K562 (cell line): ENCODE results near the gene RNU6-9. TPM values are rescaled to one million over a fixed set of nuclear protein-coding genes. Genes with fewer than 3 reads are reported as not detected.

ENCODE experiments used
- BACH1 ChIP-seq: fragments of 200-800 bp; sonication (Bioruptor generic); IDR thresholded peaks from 2 replicates; pipeline ENCODE4 v1.6.1; 2016; ENCODE audit warnings: missing genetic modification characterization, missing compliant biosample characterization
- FOS ChIP-seq: IDR thresholded peaks from 3 replicates; pipeline ENCODE4 v1.6.1; 2011; ENCODE audit not compliant: insufficient read length; ENCODE audit errors: extremely low read depth
- HIVEP1 ChIP-seq: fragments of 250-450 bp; sonication (Bioruptor Pico); IDR thresholded peaks from 2 replicates; pipeline ENCODE4 v1.4.0; 2020; ENCODE audit warnings: mild to moderate bottlenecking
- JUN ChIP-seq, 2 experiments: sonication (generic) in 1 of 2; formaldehyde crosslinking in 1 of 2; IDR thresholded peaks; 2 replicates each; pipeline versions ENCODE4 v1.6.1 to v1.8.0; 2012 to 2022; ENCODE audit warnings: borderline replicate concordance in 2 of 2, mild to moderate bottlenecking in 2 of 2, improper control_type of control experiment in 1 of 2, low read depth in 1 of 2, low read length in 1 of 2, missing genetic modification reagents in 1 of 2
- MAFK ChIP-seq: IDR thresholded peaks from 2 replicates; pipeline ENCODE4 v1.6.1; 2011; ENCODE audit warnings: low read length, improper control_type of control experiment
- NFE2 ChIP-seq: IDR thresholded peaks from 2 replicates; pipeline ENCODE4 v1.6.1; 2014; ENCODE audit warnings: antibody characterized with exemption, low read depth
- NR2C2 ChIP-seq, 2 experiments: fragments of 200-800 bp in 1 of 2; sonication (Bioruptor generic) in 1 of 2; sonication (generic) in 1 of 2; formaldehyde crosslinking in 1 of 2; IDR thresholded peaks; 2 replicates each; pipeline versions ENCODE4 v1.6.1 to v1.8.0; 2016 to 2022; ENCODE audit warnings: mild to moderate bottlenecking in 1 of 2, missing compliant biosample characterization in 1 of 2, missing genetic modification characterization in 1 of 2, missing genetic modification reagents in 1 of 2
- RFX5 ChIP-seq: IDR thresholded peaks from 2 replicates; pipeline ENCODE4 v1.6.1; 2011; ENCODE audit warnings: low read depth, mild to moderate bottlenecking, improper control_type of control experiment, low read length
- TEAD1 ChIP-seq, 2 experiments: fragments of 450-650 bp in 1 of 2; sonication (generic) in 1 of 2; formaldehyde crosslinking; IDR thresholded peaks; 2 replicates each; pipeline versions ENCODE4 v1.4.0 to v1.8.0; 2020 to 2022; ENCODE audit warnings: mild to moderate bottlenecking in 2 of 2, missing genetic modification reagents in 1 of 2
- ZC3H11A ChIP-seq: IDR thresholded peaks from 2 replicates; pipeline ENCODE4 v1.6.1; 2012; ENCODE audit warnings: low read depth, low read length, improper control_type of control experiment
- ZNF174 ChIP-seq: fragments of 250-450 bp; sonication (Bioruptor Pico); IDR thresholded peaks from 2 replicates; pipeline ENCODE4 v1.4.0; 2020; ENCODE audit warnings: mild to moderate bottlenecking
- ZNF3 ChIP-seq: fragments of 250-450 bp; sonication (Bioruptor Pico); IDR thresholded peaks from 2 replicates; pipeline ENCODE4 v1.5.0; 2021; ENCODE audit warnings: mild to moderate bottlenecking, moderate library complexity
- ZNF707 ChIP-seq: fragments of 250-450 bp; sonication (Bioruptor Pico); conservative IDR thresholded peaks from 2 replicates; pipeline ENCODE4 v1.8.0; 2022; ENCODE audit warnings: inconsistent platforms, mild to moderate bottlenecking, moderate library complexity
- polyA plus RNA-seq, 8 experiments: library from polyadenylated mRNA; depleted of rRNA in 4 of 8; stranded (reverse) in 5 of 8; unstranded in 3 of 8; fragments of >200 nt; fragmentation: Nextera tagmentation in 2 of 8; fragmentation: Illumina TruSeq in 1 of 8; extraction: Ambion mirVana in 2 of 8; extraction: Trizol in 1 of 8; gene quantifications; 2 replicates each; pipeline versions ENCODE4 v1.2.1 to v1.2.3, GENCODE V29; 2011 to 2014; ENCODE audit warnings: inconsistent platforms in 1 of 8, missing spikeins in 1 of 8
- total RNA-seq, 7 experiments: library from RNA; depleted of rRNA in 6 of 7; stranded (reverse); fragments of >200 nt in 6 of 7; fragmentation: Illumina TruSeq in 2 of 7; extraction: Trizol in 2 of 7; gene quantifications; 2 replicates each; pipeline versions ENCODE4 v1.2.1 to v1.2.3, GENCODE V29; 2011 to 2021; ENCODE audit warnings: low replicate concordance in 1 of 7
- TF ChIP-seq, protein P1 (sequence below): fragments of 250-450 bp; sonication (Bioruptor Pico); IDR thresholded peaks from 2 replicates; pipeline ENCODE4 v1.4.0; 2020; ENCODE audit warnings: mild to moderate bottlenecking, moderate library complexity
- TF ChIP-seq, protein P2 (sequence below), 2 experiments: fragments of 150-350 bp in 1 of 2; IDR thresholded peaks; 2 replicates each; pipeline ENCODE4 v1.6.1; 2012 to 2016; ENCODE audit warnings: low read depth in 2 of 2, low read length in 2 of 2, mild to moderate bottlenecking in 1 of 2, moderate library complexity in 1 of 2
- TF ChIP-seq, protein P3 (sequence below), 2 experiments: fragments of 450-650 bp in 1 of 2; sonication (generic) in 1 of 2; formaldehyde crosslinking; conservative IDR thresholded peaks; 2 replicates each; pipeline versions ENCODE4 v1.4.0 to v1.8.1; 2020 to 2022; ENCODE audit warnings: mild to moderate bottlenecking in 1 of 2, missing genetic modification reagents in 1 of 2
- TF ChIP-seq, protein P4 (sequence below): sonication (generic); formaldehyde crosslinking; IDR thresholded peaks from 2 replicates; pipeline ENCODE4 v1.5.0; 2020; ENCODE audit warnings: missing genetic modification reagents

The RNU6-9 gene
- total and polyA plus RNA-seq, 9 of the 15 experiments (the other 6 are each of a cell fraction or from before 2014, with no cell fraction given): not detected

DNA sequence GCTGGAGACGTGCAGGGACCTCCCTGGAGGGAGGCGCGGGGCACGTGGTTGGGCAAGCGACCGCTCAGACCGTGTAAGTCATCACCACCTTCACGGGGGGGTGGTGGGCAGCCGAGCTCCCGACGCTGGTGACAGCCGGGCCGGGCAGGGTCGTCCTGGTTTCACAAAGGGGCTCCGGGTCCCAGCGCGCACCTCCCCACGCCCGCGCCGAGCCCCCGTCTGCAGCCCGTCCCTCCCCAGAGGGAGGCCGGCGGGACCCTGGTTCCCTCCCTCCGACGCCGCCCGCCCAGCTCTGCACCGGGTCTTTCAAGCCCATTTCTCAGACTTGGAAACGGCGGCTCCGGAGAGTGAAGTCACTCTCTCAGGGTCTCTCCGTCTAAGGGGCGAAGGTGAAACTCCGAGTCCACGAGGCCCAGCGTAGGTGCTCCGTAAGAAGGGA, 31.8 kb downstream of the RNU6-9 start (continued):
- TF ChIP-seq, protein P1, sequence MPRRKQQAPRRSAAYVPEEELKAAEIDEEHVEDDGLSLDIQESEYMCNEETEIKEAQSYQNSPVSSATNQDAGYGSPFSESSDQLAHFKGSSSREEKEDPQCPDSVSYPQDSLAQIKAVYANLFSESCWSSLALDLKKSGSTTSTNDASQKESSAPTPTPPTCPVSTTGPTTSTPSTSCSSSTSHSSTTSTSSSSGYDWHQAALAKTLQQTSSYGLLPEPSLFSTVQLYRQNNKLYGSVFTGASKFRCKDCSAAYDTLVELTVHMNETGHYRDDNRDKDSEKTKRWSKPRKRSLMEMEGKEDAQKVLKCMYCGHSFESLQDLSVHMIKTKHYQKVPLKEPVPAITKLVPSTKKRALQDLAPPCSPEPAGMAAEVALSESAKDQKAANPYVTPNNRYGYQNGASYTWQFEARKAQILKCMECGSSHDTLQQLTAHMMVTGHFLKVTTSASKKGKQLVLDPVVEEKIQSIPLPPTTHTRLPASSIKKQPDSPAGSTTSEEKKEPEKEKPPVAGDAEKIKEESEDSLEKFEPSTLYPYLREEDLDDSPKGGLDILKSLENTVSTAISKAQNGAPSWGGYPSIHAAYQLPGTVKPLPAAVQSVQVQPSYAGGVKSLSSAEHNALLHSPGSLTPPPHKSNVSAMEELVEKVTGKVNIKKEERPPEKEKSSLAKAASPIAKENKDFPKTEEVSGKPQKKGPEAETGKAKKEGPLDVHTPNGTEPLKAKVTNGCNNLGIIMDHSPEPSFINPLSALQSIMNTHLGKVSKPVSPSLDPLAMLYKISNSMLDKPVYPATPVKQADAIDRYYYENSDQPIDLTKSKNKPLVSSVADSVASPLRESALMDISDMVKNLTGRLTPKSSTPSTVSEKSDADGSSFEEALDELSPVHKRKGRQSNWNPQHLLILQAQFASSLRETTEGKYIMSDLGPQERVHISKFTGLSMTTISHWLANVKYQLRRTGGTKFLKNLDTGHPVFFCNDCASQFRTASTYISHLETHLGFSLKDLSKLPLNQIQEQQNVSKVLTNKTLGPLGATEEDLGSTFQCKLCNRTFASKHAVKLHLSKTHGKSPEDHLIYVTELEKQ: no peak
- TF ChIP-seq NR2C2 (CRISPR knock-in tag; IDR thresholded peaks at IDR 0.05) (0 out of 2 replicates have a peak, but pooled peaks have one; percentile 22), NR2C2 (tag; IDR thresholded peaks at IDR 0.05) (peak; percentile 23; the same call in 1 of the 2 replicates), NFE2 (no peak), ZNF3 (no peak), FOS (no peak), JUN (IDR thresholded peaks at IDR 0.05; ENCODE audit: borderline replicate concordance, low read depth, low read length) (peak; percentile 36; the same call in 1 of the 2 replicates), JUN (CRISPR knock-in tag; IDR thresholded peaks at IDR 0.05; ENCODE audit: borderline replicate concordance) (peak; percentile 87), HIVEP1 (no peak), ZC3H11A (no peak), TEAD1 (CRISPR knock-in tag; IDR thresholded peaks at IDR 0.05) (no peak), ZNF174 (no peak), MAFK (no peak), RFX5 (no peak), ZNF707 (CRISPR knock-in tag) (no peak), BACH1 (tag) (no peak)
- TF ChIP-seq, protein P2, sequence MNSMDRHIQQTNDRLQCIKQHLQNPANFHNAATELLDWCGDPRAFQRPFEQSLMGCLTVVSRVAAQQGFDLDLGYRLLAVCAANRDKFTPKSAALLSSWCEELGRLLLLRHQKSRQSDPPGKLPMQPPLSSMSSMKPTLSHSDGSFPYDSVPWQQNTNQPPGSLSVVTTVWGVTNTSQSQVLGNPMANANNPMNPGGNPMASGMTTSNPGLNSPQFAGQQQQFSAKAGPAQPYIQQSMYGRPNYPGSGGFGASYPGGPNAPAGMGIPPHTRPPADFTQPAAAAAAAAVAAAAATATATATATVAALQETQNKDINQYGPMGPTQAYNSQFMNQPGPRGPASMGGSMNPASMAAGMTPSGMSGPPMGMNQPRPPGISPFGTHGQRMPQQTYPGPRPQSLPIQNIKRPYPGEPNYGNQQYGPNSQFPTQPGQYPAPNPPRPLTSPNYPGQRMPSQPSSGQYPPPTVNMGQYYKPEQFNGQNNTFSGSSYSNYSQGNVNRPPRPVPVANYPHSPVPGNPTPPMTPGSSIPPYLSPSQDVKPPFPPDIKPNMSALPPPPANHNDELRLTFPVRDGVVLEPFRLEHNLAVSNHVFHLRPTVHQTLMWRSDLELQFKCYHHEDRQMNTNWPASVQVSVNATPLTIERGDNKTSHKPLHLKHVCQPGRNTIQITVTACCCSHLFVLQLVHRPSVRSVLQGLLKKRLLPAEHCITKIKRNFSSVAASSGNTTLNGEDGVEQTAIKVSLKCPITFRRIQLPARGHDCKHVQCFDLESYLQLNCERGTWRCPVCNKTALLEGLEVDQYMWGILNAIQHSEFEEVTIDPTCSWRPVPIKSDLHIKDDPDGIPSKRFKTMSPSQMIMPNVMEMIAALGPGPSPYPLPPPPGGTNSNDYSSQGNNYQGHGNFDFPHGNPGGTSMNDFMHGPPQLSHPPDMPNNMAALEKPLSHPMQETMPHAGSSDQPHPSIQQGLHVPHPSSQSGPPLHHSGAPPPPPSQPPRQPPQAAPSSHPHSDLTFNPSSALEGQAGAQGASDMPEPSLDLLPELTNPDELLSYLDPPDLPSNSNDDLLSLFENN (IDR thresholded peaks at IDR 0.05; ENCODE audit: low read depth in 2 of 2, low read length in 2 of 2): no peak
- TF ChIP-seq, protein P3, sequence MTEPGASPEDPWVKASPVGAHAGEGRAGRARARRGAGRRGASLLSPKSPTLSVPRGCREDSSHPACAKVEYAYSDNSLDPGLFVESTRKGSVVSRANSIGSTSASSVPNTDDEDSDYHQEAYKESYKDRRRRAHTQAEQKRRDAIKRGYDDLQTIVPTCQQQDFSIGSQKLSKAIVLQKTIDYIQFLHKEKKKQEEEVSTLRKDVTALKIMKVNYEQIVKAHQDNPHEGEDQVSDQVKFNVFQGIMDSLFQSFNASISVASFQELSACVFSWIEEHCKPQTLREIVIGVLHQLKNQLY (CRISPR knock-in tag; conservative IDR thresholded peaks at IDR 0.05): peak in 1 of 2 experiments; percentile 70; a peak in 1 of 4 replicates
- TF ChIP-seq, protein P4, sequence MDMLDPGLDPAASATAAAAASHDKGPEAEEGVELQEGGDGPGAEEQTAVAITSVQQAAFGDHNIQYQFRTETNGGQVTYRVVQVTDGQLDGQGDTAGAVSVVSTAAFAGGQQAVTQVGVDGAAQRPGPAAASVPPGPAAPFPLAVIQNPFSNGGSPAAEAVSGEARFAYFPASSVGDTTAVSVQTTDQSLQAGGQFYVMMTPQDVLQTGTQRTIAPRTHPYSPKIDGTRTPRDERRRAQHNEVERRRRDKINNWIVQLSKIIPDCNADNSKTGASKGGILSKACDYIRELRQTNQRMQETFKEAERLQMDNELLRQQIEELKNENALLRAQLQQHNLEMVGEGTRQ (CRISPR knock-in tag): peak; percentile 77
